K562 (cell line): Measurements from ENCODE around the gene ANXA3. TPM values are rescaled to one million over a fixed set of nuclear protein-coding genes. Genes with fewer than 3 reads are reported as not detected.
A peak's percentile ranks its signal among the peaks of the same experiment; 100 is the strongest.

Source experiments
- ARNT ChIP-seq, 2 experiments: fragments of 450-650 bp; IDR thresholded peaks; 2 replicates each; pipeline ENCODE4 v1.6.1; 2016; ENCODE audit warnings: mild to moderate bottlenecking in 1 of 2
- ATF7 ChIP-seq: fragments of 450-650 bp; IDR thresholded peaks from 2 replicates; pipeline ENCODE4 v1.7.1; 2014; ENCODE audit warnings: mild to moderate bottlenecking, moderate library complexity
- FOXM1 ChIP-seq, 2 experiments: fragments of 450-650 bp in 1 of 2; sonication (generic) in 1 of 2; formaldehyde crosslinking in 1 of 2; IDR thresholded peaks; 2 replicates each; pipeline versions ENCODE4 v1.6.1 to v1.9.0; 2017 to 2022; ENCODE audit warnings: low read depth in 2 of 2, mild to moderate bottlenecking in 2 of 2, missing genetic modification reagents in 1 of 2, moderate library complexity in 1 of 2
- HDAC1 ChIP-seq, 2 experiments: fragments of 450-650 bp; IDR thresholded peaks; 2 replicates each; pipeline ENCODE4 v1.6.1; 2016 to 2017; ENCODE audit warnings: inconsistent platforms in 1 of 2, mild to moderate bottlenecking in 1 of 2, moderate library complexity in 1 of 2
- LARP7 ChIP-seq: fragments of 450-650 bp; IDR thresholded peaks from 2 replicates; pipeline ENCODE4 v1.6.1; 2016
- RBBP5 ChIP-seq: fragments of 200-600 bp; sonication (generic); IDR thresholded peaks from 2 replicates; pipeline ENCODE4 v1.6.1; 2012; ENCODE audit warnings: borderline replicate concordance, mild to moderate bottlenecking, low read length, control low read depth, inconsistent platforms; ENCODE audit not compliant: insufficient read depth, poor library complexity, severe bottlenecking
- RBFOX2 ChIP-seq: fragments of 200-400 bp; formaldehyde crosslinking; IDR thresholded peaks from 2 replicates; pipeline ENCODE4 v1.6.1; 2017; ENCODE audit warnings: low read depth, mild to moderate bottlenecking, low read length, moderate library complexity
- RHOXF2B ChIP-seq: fragments of 250-450 bp; sonication (Bioruptor Pico); conservative IDR thresholded peaks from 2 replicates; pipeline ENCODE4 v1.5.1; 2021
- SMAD3 ChIP-seq: fragments of 450-650 bp; formaldehyde crosslinking; conservative IDR thresholded peaks from 2 replicates; pipeline ENCODE4 v1.4.0; 2020; ENCODE audit warnings: mild to moderate bottlenecking
- SMARCA4 ChIP-seq: fragments of 450-650 bp; IDR thresholded peaks from 2 replicates; pipeline ENCODE4 v1.6.1; 2016
- STAT5A ChIP-seq: IDR thresholded peaks from 2 replicates; pipeline ENCODE4 v1.6.1; 2012; ENCODE audit warnings: low read length, inconsistent platforms, borderline replicate concordance
- ZNF146 ChIP-seq: IDR thresholded peaks from one replicate; pipeline ENCODE4 v1.6.1; 2018; ENCODE audit warnings: missing compliant biosample characterization; ENCODE audit not compliant: unreplicated experiment
- ZNF699 ChIP-seq: fragments of 250-450 bp; sonication (Bioruptor Pico); IDR thresholded peaks from 2 replicates; pipeline ENCODE4 v1.8.0; 2021; ENCODE audit warnings: mild to moderate bottlenecking, moderate library complexity; ENCODE audit not compliant: insufficient replicate concordance
- polyA plus RNA-seq, 8 experiments: library from polyadenylated mRNA; depleted of rRNA in 4 of 8; stranded (reverse) in 5 of 8; unstranded in 3 of 8; fragments of >200 nt; fragmentation: Nextera tagmentation in 2 of 8; fragmentation: Illumina TruSeq in 1 of 8; extraction: Ambion mirVana in 2 of 8; extraction: Trizol in 1 of 8; gene quantifications; 2 replicates each; pipeline versions ENCODE4 v1.2.1 to v1.2.3, GENCODE V29; 2011 to 2014; ENCODE audit warnings: inconsistent platforms in 1 of 8, missing spikeins in 1 of 8
- total RNA-seq, 7 experiments: library from RNA; depleted of rRNA in 6 of 7; stranded (reverse); fragments of >200 nt in 6 of 7; fragmentation: Illumina TruSeq in 2 of 7; extraction: Trizol in 2 of 7; gene quantifications; 2 replicates each; pipeline versions ENCODE4 v1.2.1 to v1.2.3, GENCODE V29; 2011 to 2021; ENCODE audit warnings: low replicate concordance in 1 of 7
- TF ChIP-seq, protein P1 (sequence below), 2 experiments: fragments of 450-650 bp; IDR thresholded peaks; 2 replicates each; pipeline ENCODE4 v1.6.1; 2016; ENCODE audit warnings: mild to moderate bottlenecking in 2 of 2, borderline replicate concordance in 1 of 2, low read depth in 1 of 2, moderate library complexity in 1 of 2
- TF ChIP-seq, protein P2 (sequence below): fragments of 250-450 bp; sonication (Bioruptor Pico); IDR thresholded peaks from 2 replicates; pipeline ENCODE4 v1.9.0; 2021; ENCODE audit warnings: mild to moderate bottlenecking
- TF ChIP-seq, protein P3 (sequence below): fragments of 250-450 bp; sonication (Bioruptor Pico); IDR thresholded peaks from 2 replicates; pipeline ENCODE4 v1.8.0; 2021; ENCODE audit warnings: moderate library complexity, mild to moderate bottlenecking, inconsistent platforms

Gene ANXA3
- total and polyA plus RNA-seq, 9 of the 15 experiments (the other 6 are each of a cell fraction or from before 2014, with no cell fraction given): 6.3 to 15.5 (median 9.8) TPM

DNA sequence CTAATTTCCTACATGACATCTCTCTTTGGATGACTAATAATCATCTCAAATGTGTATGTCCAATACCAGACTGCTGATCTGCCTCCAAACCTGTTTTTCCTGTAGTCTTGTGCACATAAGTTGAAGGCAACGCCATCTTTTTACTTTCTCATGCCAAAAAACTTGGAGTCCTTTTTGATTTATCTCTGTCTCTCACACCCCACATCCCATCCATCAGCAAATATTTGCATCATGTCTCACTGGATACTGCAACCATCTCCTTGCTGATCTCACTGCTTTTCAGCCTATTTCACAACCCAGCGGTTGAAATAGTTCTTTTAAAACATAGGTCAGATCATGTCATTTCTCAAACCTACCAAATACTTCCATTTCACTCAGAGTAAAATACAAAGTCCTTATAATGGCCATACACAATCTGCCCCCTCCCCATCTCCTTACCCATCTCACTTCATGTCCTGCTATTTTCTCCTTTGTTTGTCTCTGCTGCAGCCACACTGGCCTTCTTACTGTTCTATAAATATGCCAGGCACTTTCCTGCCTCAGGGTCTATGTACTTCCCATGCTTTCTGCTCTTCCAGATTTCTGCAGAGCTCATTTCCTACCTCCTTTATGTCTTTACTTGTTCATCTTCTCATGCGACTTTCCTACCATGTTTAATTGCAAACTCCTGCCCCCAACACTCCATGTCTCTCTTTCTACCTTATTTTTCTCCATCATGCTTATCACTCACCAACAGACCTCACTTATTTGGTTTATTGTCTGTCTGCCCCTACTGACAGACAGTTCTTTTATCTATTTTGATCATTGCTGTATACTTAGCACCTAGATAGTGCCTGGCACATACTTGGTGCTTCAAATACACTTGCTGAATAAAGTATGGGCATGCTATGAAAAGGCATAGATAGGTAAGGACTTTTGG, 98.8 kb downstream of the ANXA3 start (continued):
- TF ChIP-seq, protein P1, sequence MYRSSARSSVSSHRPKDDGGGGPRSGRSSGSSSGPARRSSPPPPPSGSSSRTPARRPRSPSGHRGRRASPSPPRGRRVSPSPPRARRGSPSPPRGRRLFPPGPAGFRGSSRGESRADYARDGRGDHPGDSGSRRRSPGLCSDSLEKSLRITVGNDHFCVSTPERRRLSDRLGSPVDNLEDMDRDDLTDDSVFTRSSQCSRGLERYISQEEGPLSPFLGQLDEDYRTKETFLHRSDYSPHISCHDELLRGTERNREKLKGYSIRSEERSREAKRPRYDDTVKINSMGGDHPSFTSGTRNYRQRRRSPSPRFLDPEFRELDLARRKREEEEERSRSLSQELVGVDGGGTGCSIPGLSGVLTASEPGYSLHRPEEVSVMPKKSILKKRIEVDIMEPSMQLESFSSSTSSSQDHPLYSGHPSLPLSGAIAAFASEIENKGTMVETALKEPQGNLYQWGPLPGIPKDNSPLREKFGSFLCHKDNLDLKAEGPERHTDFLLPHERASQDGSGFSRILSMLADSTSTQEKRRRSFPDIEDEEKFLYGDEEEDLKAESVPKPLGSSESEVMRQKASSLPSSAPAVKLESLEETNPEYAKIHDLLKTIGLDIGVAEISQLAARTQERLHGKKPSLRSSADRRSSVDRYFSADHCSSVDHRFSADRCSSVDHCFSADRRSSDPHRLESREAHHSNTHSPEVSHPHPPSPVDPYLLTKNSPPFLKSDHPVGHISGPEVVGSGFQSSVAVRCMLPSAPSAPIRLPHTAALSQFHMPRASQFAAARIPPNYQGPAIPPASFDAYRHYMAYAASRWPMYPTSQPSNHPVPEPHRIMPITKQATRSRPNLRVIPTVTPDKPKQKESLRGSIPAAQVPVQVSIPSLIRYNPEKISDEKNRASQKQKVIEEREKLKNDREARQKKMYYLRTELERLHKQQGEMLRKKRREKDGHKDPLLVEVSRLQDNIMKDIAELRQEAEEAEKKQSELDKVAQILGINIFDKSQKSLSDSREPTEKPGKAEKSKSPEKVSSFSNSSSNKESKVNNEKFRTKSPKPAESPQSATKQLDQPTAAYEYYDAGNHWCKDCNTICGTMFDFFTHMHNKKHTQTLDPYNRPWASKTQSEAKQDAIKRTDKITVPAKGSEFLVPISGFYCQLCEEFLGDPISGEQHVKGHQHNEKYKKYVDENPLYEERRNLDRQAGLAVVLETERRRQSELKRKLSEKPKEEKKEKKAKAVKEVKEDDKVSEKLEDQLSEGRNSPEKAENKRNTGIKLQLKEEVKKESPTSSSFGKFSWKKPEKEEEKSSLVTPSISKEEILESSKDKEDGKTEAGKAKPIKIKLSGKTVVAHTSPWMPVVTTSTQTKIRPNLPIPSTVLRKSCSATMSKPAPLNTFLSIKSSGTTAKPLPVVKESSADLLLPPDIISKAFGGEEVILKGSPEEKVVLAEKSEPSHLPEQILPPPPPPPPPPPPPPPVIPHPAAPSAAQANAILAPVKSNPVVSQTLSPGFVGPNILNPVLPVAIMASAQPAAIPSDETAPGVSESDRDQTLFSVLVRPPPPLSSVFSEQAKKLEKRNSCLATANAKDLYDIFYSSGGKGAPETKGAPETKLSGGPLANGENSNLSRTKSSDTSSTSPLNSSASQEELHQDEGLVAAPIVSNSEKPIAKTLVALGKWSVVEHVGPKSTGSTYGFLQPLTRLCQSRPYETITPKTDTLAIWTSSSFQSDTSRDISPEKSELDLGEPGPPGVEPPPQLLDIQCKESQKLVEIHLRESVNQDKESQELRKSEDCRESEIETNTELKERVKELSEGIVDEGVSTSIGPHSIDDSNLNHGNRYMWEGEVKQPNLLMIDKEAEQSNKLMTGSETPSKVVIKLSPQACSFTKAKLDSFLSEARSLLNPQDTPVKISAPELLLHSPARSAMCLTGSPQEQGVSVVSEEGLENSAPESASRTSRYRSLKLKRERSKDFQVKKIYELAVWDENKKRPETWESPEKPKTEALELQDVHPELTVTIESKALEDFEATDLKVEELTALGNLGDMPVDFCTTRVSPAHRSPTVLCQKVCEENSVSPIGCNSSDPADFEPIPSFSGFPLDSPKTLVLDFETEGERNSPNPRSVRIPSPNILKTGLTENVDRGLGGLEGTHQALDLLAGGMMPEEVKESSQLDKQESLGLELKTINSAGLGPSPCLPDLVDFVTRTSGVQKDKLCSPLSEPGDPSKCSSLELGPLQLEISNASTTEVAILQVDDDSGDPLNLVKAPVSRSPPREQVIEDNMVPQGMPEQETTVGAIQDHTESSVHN (IDR thresholded peaks at IDR 0.05; ENCODE audit: borderline replicate concordance in 1 of 2, low read depth in 1 of 2): peak in 1 of 2 experiments; percentile 82; a peak in 2 of 4 replicates
- TF ChIP-seq RHOXF2B (CRISPR knock-in tag) (no peak), ZNF146 (CRISPR knock-in tag) (no peak), ARNT (IDR thresholded peaks at IDR 0.05) (peak; percentile 53 to 76; a peak in 3 of 4 replicates), RBFOX2 (no peak), RBBP5 (peak; percentile 50), SMARCA4 (peak; percentile 87), HDAC1 (IDR thresholded peaks at IDR 0.05) (peak in 1 of 2 experiments; percentile 71; a peak in 2 of 4 replicates), ATF7 (peak; percentile 63; the same call in 1 of the 2 replicates), STAT5A (peak; percentile 76), LARP7 (no peak), ZNF699 (no peak), SMAD3 (CRISPR knock-in tag) (no peak), FOXM1 (IDR thresholded peaks at IDR 0.05; ENCODE audit: low read depth) (peak; percentile 81), FOXM1 (CRISPR knock-in tag; IDR thresholded peaks at IDR 0.05; ENCODE audit: low read depth) (no peak)
- TF ChIP-seq, protein P2, sequence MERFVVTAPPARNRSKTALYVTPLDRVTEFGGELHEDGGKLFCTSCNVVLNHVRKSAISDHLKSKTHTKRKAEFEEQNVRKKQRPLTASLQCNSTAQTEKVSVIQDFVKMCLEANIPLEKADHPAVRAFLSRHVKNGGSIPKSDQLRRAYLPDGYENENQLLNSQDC (CRISPR knock-in tag): no peak
- TF ChIP-seq, protein P3, sequence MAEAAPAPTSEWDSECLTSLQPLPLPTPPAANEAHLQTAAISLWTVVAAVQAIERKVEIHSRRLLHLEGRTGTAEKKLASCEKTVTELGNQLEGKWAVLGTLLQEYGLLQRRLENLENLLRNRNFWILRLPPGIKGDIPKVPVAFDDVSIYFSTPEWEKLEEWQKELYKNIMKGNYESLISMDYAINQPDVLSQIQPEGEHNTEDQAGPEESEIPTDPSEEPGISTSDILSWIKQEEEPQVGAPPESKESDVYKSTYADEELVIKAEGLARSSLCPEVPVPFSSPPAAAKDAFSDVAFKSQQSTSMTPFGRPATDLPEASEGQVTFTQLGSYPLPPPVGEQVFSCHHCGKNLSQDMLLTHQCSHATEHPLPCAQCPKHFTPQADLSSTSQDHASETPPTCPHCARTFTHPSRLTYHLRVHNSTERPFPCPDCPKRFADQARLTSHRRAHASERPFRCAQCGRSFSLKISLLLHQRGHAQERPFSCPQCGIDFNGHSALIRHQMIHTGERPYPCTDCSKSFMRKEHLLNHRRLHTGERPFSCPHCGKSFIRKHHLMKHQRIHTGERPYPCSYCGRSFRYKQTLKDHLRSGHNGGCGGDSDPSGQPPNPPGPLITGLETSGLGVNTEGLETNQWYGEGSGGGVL: no peak
